ENCODE results near the gene ZNF239.
A peak's percentile ranks its signal among the peaks of the same experiment; 100 is the strongest.

ZNF239 gene

DNA sequence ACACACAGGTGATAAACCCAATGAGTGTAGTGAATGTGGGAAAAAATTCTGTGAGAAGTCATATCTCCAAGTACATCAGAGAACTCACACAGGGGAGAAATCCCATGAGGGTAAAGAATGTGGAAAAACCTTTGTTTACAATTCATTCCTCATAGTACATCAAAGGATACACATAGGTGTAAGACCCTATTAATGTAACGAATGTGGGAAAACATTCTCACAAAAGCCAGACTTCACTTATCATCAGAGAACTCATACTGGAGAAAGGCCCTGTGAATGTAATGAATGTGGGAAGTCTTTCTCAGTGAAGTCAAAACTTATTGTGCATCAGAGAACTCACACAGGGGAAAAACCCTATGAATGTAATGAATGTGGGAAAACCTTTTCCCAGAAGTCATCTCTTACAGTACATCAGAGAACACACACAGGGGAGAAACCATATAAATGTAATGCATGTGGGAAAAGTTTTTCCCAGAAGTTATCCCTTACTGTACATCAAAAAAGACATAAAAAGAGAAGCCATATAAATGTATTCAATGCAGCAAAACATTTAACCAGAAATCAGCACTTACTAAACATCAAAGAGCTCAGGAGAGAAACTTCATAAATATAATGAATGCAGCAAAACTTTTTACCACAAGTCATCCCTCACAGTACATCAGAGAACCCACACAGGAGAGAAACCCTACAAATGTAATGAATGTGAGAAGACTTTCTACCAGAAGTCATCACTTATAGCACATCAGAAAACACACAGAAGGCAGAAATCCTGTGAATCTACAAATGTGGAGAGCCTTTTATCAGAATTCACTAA, 49.8 kb downstream of the ZNF239 start:
- peak; percentile 84 for TF ChIP-seq ZNF274 (IDR thresholded peaks at IDR 0.05; ENCODE audit: low read depth, low read length)
- no peak overlapping the region for H3K4me3 ChIP-seq (ENCODE audit: low read length)

All from GM08714 (cell line).